Right lobe of liver (tissue), 4 donors: ENCODE results near the gene C1orf198.

Experiments used
- POLR2A ChIP-seq: fragments of 450-650 bp; IDR thresholded peaks from one replicate; pipeline ENCODE4 v1.6.1; 2017; ENCODE audit warnings: antibody characterized with exemption, mild to moderate bottlenecking
- TF ChIP-seq, protein P1 (sequence below), 4 donors: fragments of 200-600 bp in 3 of 4; fragments of 450-650 bp in 1 of 4; IDR thresholded peaks; one replicate each; pipeline versions ENCODE4 v1.5.1 to v1.8.0; 2016 to 2022; ENCODE audit warnings: antibody characterized with exemption in 4 of 4, mild to moderate bottlenecking in 2 of 4
- donor health status: DM: no; HTN: no; CAD: no.
- donor health status: DM: no; HTN: no; CAD: no.
- donor health status: DM: no; HTN: yes; CAD: no.

DNA sequence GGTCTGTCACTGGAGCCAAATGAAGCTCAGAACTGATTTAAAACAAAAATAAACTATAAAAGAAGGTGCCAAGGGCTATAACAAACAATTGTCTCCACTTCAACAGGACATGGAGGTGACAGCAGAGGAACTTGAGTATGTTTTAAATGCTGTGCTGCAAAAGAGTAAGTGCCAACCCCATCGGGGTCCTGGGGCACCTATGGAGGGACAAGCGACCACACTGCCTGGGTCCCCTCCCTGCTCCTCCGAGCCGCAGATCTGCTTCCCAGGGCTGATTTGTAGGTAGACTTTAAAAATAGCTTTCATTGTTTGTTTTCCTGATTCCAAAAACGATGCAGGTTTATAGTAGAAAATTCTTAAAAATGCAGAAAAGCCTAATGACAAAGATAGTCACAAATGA lies 78.3 kb downstream of the C1orf198 start:
- no peak for TF ChIP-seq POLR2A
- TF ChIP-seq, protein P1, sequence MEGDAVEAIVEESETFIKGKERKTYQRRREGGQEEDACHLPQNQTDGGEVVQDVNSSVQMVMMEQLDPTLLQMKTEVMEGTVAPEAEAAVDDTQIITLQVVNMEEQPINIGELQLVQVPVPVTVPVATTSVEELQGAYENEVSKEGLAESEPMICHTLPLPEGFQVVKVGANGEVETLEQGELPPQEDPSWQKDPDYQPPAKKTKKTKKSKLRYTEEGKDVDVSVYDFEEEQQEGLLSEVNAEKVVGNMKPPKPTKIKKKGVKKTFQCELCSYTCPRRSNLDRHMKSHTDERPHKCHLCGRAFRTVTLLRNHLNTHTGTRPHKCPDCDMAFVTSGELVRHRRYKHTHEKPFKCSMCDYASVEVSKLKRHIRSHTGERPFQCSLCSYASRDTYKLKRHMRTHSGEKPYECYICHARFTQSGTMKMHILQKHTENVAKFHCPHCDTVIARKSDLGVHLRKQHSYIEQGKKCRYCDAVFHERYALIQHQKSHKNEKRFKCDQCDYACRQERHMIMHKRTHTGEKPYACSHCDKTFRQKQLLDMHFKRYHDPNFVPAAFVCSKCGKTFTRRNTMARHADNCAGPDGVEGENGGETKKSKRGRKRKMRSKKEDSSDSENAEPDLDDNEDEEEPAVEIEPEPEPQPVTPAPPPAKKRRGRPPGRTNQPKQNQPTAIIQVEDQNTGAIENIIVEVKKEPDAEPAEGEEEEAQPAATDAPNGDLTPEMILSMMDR (IDR thresholded peaks at IDR 0.05) = no peak
